GM10248 (cell line): ENCODE data around the gene SKAP2.

Experiments
- CTCF ChIA-PET: fragments of 300-600 bp; sonication (Branson Sonifier 250); formaldehyde crosslinking; extraction: SDS; loops from one replicate; lab custom pipeline; 2021; ENCODE audit warnings: antibody characterized with exemption; lab: Yijun Ruan, JAX
- POLR2A ChIA-PET: fragments of 350-650 bp; sonication (Branson Sonifier 250); formaldehyde crosslinking; extraction: SDS; loops from one replicate; lab custom pipeline; 2020; ENCODE audit warnings: antibody characterized with exemption; lab: Yijun Ruan, JAX
- DNase-seq: peaks from one replicate; pipeline ENCODE4 v3.0.0; 2012; ENCODE audit errors: extremely low spot score
- CTCF ChIP-seq: IDR thresholded peaks from 2 replicates; pipeline ENCODE4 v1.5.1; 2012; ENCODE audit warnings: mild to moderate bottlenecking, low read depth; ENCODE audit errors: extremely low read depth, missing control alignments, control extremely low read depth

The SKAP2 gene

GRCh38 chr7:26859720-26860119 is 4.7 kb downstream of the SKAP2 start:
- ChIA-PET POLR2A (no interaction called here), CTCF (interaction anchor here (0.8 to 2.2 kb wide), 3 partner anchors 11 to 301 kb away, joined by 3 to 5 read pairs (median 3); no protein-coding TSS in a partner anchor)
- no peak for DNase-seq
- no peak for TF ChIP-seq CTCF

- no peak for TF ChIP-seq CTCF
- ChIA-PET CTCF (interaction anchor here (2.2 kb wide), 1 partner anchor 10 kb away, joined by 5 read pairs; no protein-coding TSS in a partner anchor), POLR2A (interaction anchor here (0.6 kb wide), 1 partner anchor 37 kb away, joined by 3 read pairs; no protein-coding TSS in a partner anchor)
- DNase-seq = no peak
These were observed 5.7 kb downstream of the SKAP2 start for GRCh38 chr7:26858735-26859134.

GRCh38 chr7:26858241-26858715 is 6.1 kb downstream of the SKAP2 start:
- DNase-seq = no peak
- no peak for TF ChIP-seq CTCF
- ChIA-PET POLR2A (no interaction called here), CTCF (interaction anchor here (1.3 to 5.7 kb wide), 5 partner anchors 10 to 1067 kb away, joined by 3 to 23 read pairs (median 5); no protein-coding TSS in a partner anchor)

GRCh38 chr7:26857506-26858240 is 6.7 kb downstream of the SKAP2 start:
- TF ChIP-seq CTCF = no peak
- ChIA-PET CTCF (interaction anchor here (1.2 to 5.7 kb wide), 6 partner anchors 9 to 1067 kb away, joined by 3 to 23 read pairs (median 4); no protein-coding TSS in a partner anchor), POLR2A (no interaction called here)
- DNase-seq = peak; percentile 15

GRCh38 chr7:26857170-26857505 is 7.3 kb downstream of the SKAP2 start:
- ChIA-PET CTCF (interaction anchor here (1.2 to 5.7 kb wide), 6 partner anchors 11 to 1068 kb away, joined by 3 to 23 read pairs (median 4); no protein-coding TSS in a partner anchor), POLR2A (no interaction called here)
- TF ChIP-seq CTCF = no peak
- DNase-seq = no peak

GRCh38 chr7:26856176-26856985 is 8.0 kb downstream of the SKAP2 start:
- CTCF ChIA-PET = interaction anchor here (1.2 to 5.7 kb wide), 8 partner anchors 10 to 1068 kb away, joined by 3 to 23 read pairs (median 4); no protein-coding TSS in a partner anchor
- TF ChIP-seq CTCF = no peak
- POLR2A ChIA-PET = interaction anchor here (0.6 kb wide), 1 partner anchor 15 kb away, joined by 3 read pairs; no protein-coding TSS in a partner anchor
- no peak for DNase-seq
